Central memory CD8-positive, alpha-beta T cell (primary cell): ENCODE results near the gene SMURF1.
A peak's percentile ranks its signal among the peaks of the same experiment; 100 is the strongest.

Experiments used
- ATAC-seq: fragments of 150-1000 bp; cut with Tn5 transposase; replicated peaks from 2 replicates; pipeline ENCODE4 v1.10.0; 2022; ENCODE audit warnings: mild to moderate bottlenecking, moderate FRiP score, moderate number of reproducible peaks; ENCODE audit not compliant: poor library complexity, severe bottlenecking; ENCODE audit errors: extremely low read depth
- DNase-seq, 2 donors: peaks; one replicate each; pipeline ENCODE4 v3.0.0; 2021; ENCODE audit warnings: low spot score in 2 of 2
- H3K27ac Mint-ChIP-seq: one replicate; pipeline ENCODE4 v1.8.0; 2022; ENCODE audit warnings: low read depth, mild to moderate bottlenecking, moderate library complexity, mixed read lengths
- H3K27me3 Mint-ChIP-seq: one replicate; pipeline ENCODE4 v1.8.0; 2022; ENCODE audit warnings: mixed read lengths
- H3K36me3 Mint-ChIP-seq: one replicate; pipeline ENCODE4 v1.8.0; 2022; ENCODE audit warnings: mild to moderate bottlenecking, moderate library complexity, mixed read lengths; ENCODE audit not compliant: insufficient read depth
- H3K4me1 Mint-ChIP-seq: one replicate; pipeline ENCODE4 v1.8.0; 2022; ENCODE audit warnings: mixed read lengths
- H3K4me3 Mint-ChIP-seq: one replicate; pipeline ENCODE4 v1.8.0; 2022; ENCODE audit warnings: mild to moderate bottlenecking, moderate library complexity, mixed read lengths
- H3K9me3 Mint-ChIP-seq: one replicate; pipeline ENCODE4 v1.8.0; 2022; ENCODE audit warnings: mixed read lengths

SMURF1 gene

GRCh38 chr7:99143853-99144672, at the start of gene SMURF1:
Gene SMURF1 (minus strand): TSS chr7:99144108. CDS start chr7:99143780, 328 bp downstream.
- Mint-ChIP-seq H3K4me3 (peak within 1 kb of the TSS; percentile 89), H3K27me3 (peaks cover 7% of the 10 kb centered on the region), H3K4me1 (peaks cover 44% of the 10 kb centered on the region), H3K9me3 (no peaks in the 10 kb centered on the region), H3K36me3 (peaks cover 20% of the 10 kb centered on the region), H3K27ac (peak within 1 kb of the TSS; percentile 99)
- ATAC-seq, result peak; percentile 55
- peak; percentile 55 to 59 for DNase-seq

- DNase-seq (no peak), ATAC-seq (no peak)
- Mint-ChIP-seq H3K27ac (no peak overlapping the region), H3K36me3 (no peaks in the 10 kb centered on the region), H3K9me3 (no peaks in the 10 kb centered on the region), H3K4me1 (no peaks in the 10 kb centered on the region), H3K27me3 (peaks cover 39% of the 10 kb centered on the region), H3K4me3 (no peak overlapping the region)
These were observed 48.1 kb upstream of the SMURF1 start for GRCh38 chr7:99191869-99192596.

- no peak overlapping the region for H3K4me3 Mint-ChIP-seq
- ATAC-seq (no peak), DNase-seq (no peak)
- H3K27me3 Mint-ChIP-seq, result peaks cover 39% of the 10 kb centered on the region
- no peaks in the 10 kb centered on the region for H3K36me3 Mint-ChIP-seq
- H3K9me3 Mint-ChIP-seq, result no peaks in the 10 kb centered on the region
- H3K27ac Mint-ChIP-seq, result no peak overlapping the region
- H3K4me1 Mint-ChIP-seq, result no peaks in the 10 kb centered on the region
These were observed 46.6 kb upstream of the SMURF1 start for GRCh38 chr7:99190359-99191009.

- Mint-ChIP-seq H3K27me3 (peaks cover 42% of the 10 kb centered on the region), H3K4me1 (no peaks in the 10 kb centered on the region), H3K36me3 (no peaks in the 10 kb centered on the region), H3K9me3 (no peaks in the 10 kb centered on the region), H3K4me3 (no peak overlapping the region), H3K27ac (no peak overlapping the region)
- ATAC-seq (no peak), DNase-seq (no peak)
These were observed 45.3 kb upstream of the SMURF1 start for GRCh38 chr7:99189222-99189621.

GRCh38 chr7:99188221-99188620, 44.3 kb upstream of the SMURF1 start:
- no peaks in the 10 kb centered on the region for H3K36me3 Mint-ChIP-seq
- no peak for ATAC-seq
- no peaks in the 10 kb centered on the region for H3K9me3 Mint-ChIP-seq
- no peaks in the 10 kb centered on the region for H3K4me1 Mint-ChIP-seq
- no peak for DNase-seq
- peaks cover 52% of the 10 kb centered on the region for H3K27me3 Mint-ChIP-seq
- no peak overlapping the region for H3K4me3 Mint-ChIP-seq
- no peak overlapping the region for H3K27ac Mint-ChIP-seq

GRCh38 chr7:99184532-99185218, 40.8 kb upstream of the SMURF1 start:
- Mint-ChIP-seq H3K27ac (no peak overlapping the region), H3K27me3 (peaks cover 56% of the 10 kb centered on the region), H3K36me3 (peaks cover 2% of the 10 kb centered on the region), H3K4me3 (no peak overlapping the region), H3K9me3 (no peaks in the 10 kb centered on the region), H3K4me1 (no peaks in the 10 kb centered on the region)
- ATAC-seq (no peak), DNase-seq (no peak)

GRCh38 chr7:99180067-99180650, 36.3 kb upstream of the SMURF1 start:
- ATAC-seq (no peak), DNase-seq (no peak)
- Mint-ChIP-seq H3K27me3 (peaks cover 47% of the 10 kb centered on the region), H3K4me3 (no peak overlapping the region), H3K4me1 (no peaks in the 10 kb centered on the region), H3K36me3 (peaks cover 2% of the 10 kb centered on the region), H3K27ac (no peak overlapping the region), H3K9me3 (no peaks in the 10 kb centered on the region)

GRCh38 chr7:99177165-99177564, 33.3 kb upstream of the SMURF1 start:
- DNase-seq (no peak), ATAC-seq (no peak)
- Mint-ChIP-seq H3K4me1 (no peaks in the 10 kb centered on the region), H3K27ac (no peak overlapping the region), H3K4me3 (no peak overlapping the region), H3K27me3 (peaks cover 37% of the 10 kb centered on the region), H3K36me3 (peaks cover 2% of the 10 kb centered on the region), H3K9me3 (no peaks in the 10 kb centered on the region)

- H3K36me3 Mint-ChIP-seq, result no peaks in the 10 kb centered on the region
- peaks cover 27% of the 10 kb centered on the region for H3K27me3 Mint-ChIP-seq
These were observed 29.9 kb upstream of the SMURF1 start for GRCh38 chr7:99173787-99174186.

GRCh38 chr7:99171731-99172130, 27.8 kb upstream of the SMURF1 start:
- Mint-ChIP-seq H3K9me3 (no peaks in the 10 kb centered on the region), H3K36me3 (no peaks in the 10 kb centered on the region), H3K4me1 (no peaks in the 10 kb centered on the region), H3K27ac (no peak overlapping the region), H3K27me3 (peaks cover 48% of the 10 kb centered on the region), H3K4me3 (no peak overlapping the region)
- ATAC-seq (no peak), DNase-seq (no peak)

More at GRCh38 chr7:99173787-99174186, 29.9 kb upstream of the SMURF1 start:
- DNase-seq, result no peak
- Mint-ChIP-seq H3K27ac (no peak overlapping the region), H3K4me1 (no peaks in the 10 kb centered on the region), H3K9me3 (no peaks in the 10 kb centered on the region), H3K4me3 (no peak overlapping the region)
- no peak for ATAC-seq

GRCh38 chr7:99170730-99171074, 26.8 kb upstream of the SMURF1 start:
- DNase-seq, result no peak
- Mint-ChIP-seq H3K4me3 (no peak overlapping the region), H3K9me3 (no peaks in the 10 kb centered on the region), H3K27me3 (peaks cover 50% of the 10 kb centered on the region), H3K36me3 (no peaks in the 10 kb centered on the region), H3K4me1 (no peaks in the 10 kb centered on the region), H3K27ac (no peak overlapping the region)
- ATAC-seq, result no peak

- no peaks in the 10 kb centered on the region for H3K9me3 Mint-ChIP-seq
- no peak overlapping the region for H3K27ac Mint-ChIP-seq
- peaks cover 50% of the 10 kb centered on the region for H3K27me3 Mint-ChIP-seq
- H3K4me3 Mint-ChIP-seq, result no peak overlapping the region
- no peak for DNase-seq
- no peak for ATAC-seq
- no peaks in the 10 kb centered on the region for H3K4me1 Mint-ChIP-seq
- no peaks in the 10 kb centered on the region for H3K36me3 Mint-ChIP-seq
These were observed 26.3 kb upstream of the SMURF1 start for GRCh38 chr7:99170065-99170729.
